BJ (cell line): ENCODE measurements around the gene AGAP1. TPM values are rescaled to one million over a fixed set of nuclear protein-coding genes. Genes with fewer than 3 reads are reported as not detected.

Source experiments
- CTCF ChIA-PET: fragments of 350-600 bp; formaldehyde crosslinking; extraction: SDS; loops from one replicate; lab custom pipeline; 2021; ENCODE audit warnings: antibody characterized with exemption, inconsistent platforms; lab: Yijun Ruan, JAX
- POLR2A ChIA-PET: fragments of 300-600 bp; sonication (Branson Sonifier 250); formaldehyde crosslinking; extraction: SDS; loops from one replicate; lab custom pipeline; 2021; ENCODE audit warnings: antibody characterized with exemption; lab: Charles Lee
- DNase-seq: peaks from one replicate; pipeline ENCODE4 v3.0.0-alpha.2; 2011; ENCODE audit warnings: low read depth
- H3K27me3 ChIP-seq: 2 replicates; pipeline ENCODE4 v1.6.0; 2011; ENCODE audit warnings: low read length; ENCODE audit not compliant: control insufficient read depth, insufficient read depth
- H3K36me3 ChIP-seq: 2 replicates; pipeline ENCODE4 v1.5.1; 2011; ENCODE audit warnings: low read length; ENCODE audit not compliant: control insufficient read depth, insufficient read depth
- H3K4me3 ChIP-seq: 2 replicates; pipeline ENCODE4 v1.5.1; 2011; ENCODE audit warnings: low read depth, mild to moderate bottlenecking, control low read depth, low read length
- CTCF ChIP-seq: IDR thresholded peaks from 2 replicates; pipeline ENCODE4 v1.5.1; 2011; ENCODE audit warnings: low read depth, mild to moderate bottlenecking, control low read depth, inconsistent platforms, low read length, moderate library complexity; ENCODE audit not compliant: insufficient read depth
- polyA plus RNA-seq: library from polyadenylated mRNA; depleted of rRNA; stranded (reverse); fragments of >200 nt; gene quantifications from 2 replicates; pipeline ENCODE4 v1.2.3, GENCODE V29; 2011

The AGAP1 gene
- polyA plus RNA-seq, 1 experiment, result 14.9 TPM

DNA sequence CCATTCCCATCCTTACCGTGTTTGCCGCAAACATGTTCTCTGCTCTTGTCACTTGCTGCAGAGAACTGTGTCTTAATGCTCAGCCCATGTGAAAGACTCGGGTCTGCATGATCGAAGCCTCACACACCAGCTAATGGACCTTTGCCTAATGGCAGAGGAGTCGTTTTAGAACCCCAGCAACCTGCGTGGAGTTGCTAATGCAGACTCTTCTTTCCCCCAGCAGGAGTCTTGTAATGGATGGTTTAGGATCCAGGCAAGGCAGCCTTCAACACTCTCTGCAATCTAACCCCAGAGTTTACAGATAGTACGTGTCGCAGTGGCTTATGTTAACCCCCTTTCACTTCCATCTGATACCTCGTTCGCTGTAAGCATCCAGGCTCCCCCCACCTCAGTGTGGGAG, 316.4 kb downstream of the AGAP1 start:
- Histone ChIP-seq H3K27me3 (no peaks in the 10 kb centered on the region), H3K36me3 (peaks cover 4% of the 10 kb centered on the region; the same call in 1 of the 2 replicates), H3K4me3 (no peak overlapping the region)
- ChIA-PET CTCF (no interaction called here), POLR2A (no interaction called here)
- no peak for TF ChIP-seq CTCF
- DNase-seq, result no peak

DNA sequence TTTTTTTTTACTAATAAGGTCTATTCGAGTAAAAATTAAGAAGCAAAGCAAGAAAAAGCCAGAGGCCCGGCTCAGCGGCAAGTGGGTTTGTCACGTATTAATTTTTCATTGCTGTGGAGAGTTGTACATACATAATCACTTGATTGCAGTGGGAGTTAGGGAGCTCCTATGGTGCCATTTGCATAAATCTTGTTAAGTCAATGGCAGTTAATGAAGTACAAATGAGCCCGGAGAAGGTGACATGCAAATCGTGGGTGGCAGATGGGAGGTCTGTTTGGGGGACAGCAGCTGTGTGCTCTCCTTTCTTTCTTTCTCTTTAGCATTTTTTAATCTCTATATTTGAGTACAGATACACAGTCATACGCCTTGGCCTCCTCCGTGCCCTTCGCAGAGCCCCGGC, 317.0 kb downstream of the AGAP1 start:
- ChIA-PET CTCF (no interaction called here), POLR2A (no interaction called here)
- no peaks in the 10 kb centered on the region for H3K27me3 ChIP-seq
- no peak overlapping the region for H3K4me3 ChIP-seq
- TF ChIP-seq CTCF, result no peak
- no peak for DNase-seq
- H3K36me3 ChIP-seq, result peaks cover 4% of the 10 kb centered on the region; the same call in 1 of the 2 replicates

DNA sequence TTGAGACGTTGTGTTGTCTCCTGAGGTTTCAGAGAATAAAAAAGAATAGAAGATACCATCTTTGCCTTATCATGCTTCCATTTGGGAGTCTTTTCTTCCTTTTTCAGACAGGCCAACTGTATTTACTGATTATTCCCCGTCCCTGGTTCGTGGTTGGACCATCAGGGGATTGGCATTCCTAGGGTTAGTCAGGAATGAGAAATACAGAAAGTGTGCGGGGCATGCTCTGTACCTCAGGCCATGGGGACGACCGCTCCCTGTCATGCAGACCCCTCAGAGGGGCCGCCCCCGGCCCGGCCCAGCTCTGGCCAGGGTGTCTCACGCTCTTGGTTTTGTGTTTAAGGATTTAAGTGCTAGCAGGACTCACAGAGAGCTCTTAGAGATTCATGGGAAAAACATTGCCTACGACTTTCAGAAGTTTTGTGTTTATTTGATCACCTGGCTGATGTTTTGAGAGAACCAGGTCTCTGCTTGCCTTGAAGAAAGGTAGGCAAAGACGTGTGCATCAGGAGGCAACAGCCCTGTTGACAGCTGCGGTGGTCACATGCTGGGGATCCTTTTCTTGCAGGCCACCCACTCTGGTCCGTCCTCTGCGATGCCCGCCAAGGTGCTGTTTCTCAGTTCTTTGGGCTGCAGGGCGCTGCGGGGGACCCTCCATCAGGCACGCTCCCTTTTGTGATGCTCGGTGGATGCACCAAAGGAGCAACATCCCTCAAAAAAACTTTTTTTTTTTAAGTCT, 317.8 kb downstream of the AGAP1 start:
- Histone ChIP-seq H3K27me3 (no peaks in the 10 kb centered on the region), H3K4me3 (no peak overlapping the region), H3K36me3 (peaks cover 4% of the 10 kb centered on the region; the same call in 1 of the 2 replicates)
- TF ChIP-seq CTCF, result no peak
- no peak for DNase-seq
- POLR2A ChIA-PET, result no interaction called here
- CTCF ChIA-PET, result interaction anchor here (0.7 to 1.1 kb wide), 2 partner anchors 15 to 32 kb away, joined by 3 to 5 read pairs; no protein-coding TSS in a partner anchor

- POLR2A ChIA-PET, result no interaction called here
- H3K4me3 ChIP-seq, result no peak overlapping the region
- peaks cover 2% of the 10 kb centered on the region; the same call in 1 of the 2 replicates for H3K36me3 ChIP-seq
- H3K27me3 ChIP-seq, result no peaks in the 10 kb centered on the region
- CTCF ChIA-PET, result interaction anchor here (0.7 to 1.7 kb wide), 3 partner anchors 15 to 32 kb away, joined by 3 to 5 read pairs (median 3); no protein-coding TSS in a partner anchor
- no peak for TF ChIP-seq CTCF
- no peak for DNase-seq
Observed at GRCh38 chr2:235812185-235812665, 318.4 kb downstream of the AGAP1 start.

- no peak for DNase-seq
- CTCF ChIA-PET, result interaction anchor here (0.9 to 1.7 kb wide), 3 partner anchors 27 to 33 kb away, joined by 3 to 6 read pairs (median 3); no protein-coding TSS in a partner anchor
- peaks cover 2% of the 10 kb centered on the region; the same call in 1 of the 2 replicates for H3K36me3 ChIP-seq
- POLR2A ChIA-PET, result no interaction called here
- TF ChIP-seq CTCF, result no peak
- no peaks in the 10 kb centered on the region for H3K27me3 ChIP-seq
- H3K4me3 ChIP-seq, result no peak overlapping the region
Observed at GRCh38 chr2:235813398-235813797, 319.6 kb downstream of the AGAP1 start.
